ENCODE measurements around the gene BAHD1. TPM values are rescaled to one million over a fixed set of nuclear protein-coding genes. Genes with fewer than 3 reads are reported as not detected.

BAHD1 gene
- total RNA-seq, 1 donor from 2014 or later, result 17.5 TPM

- DNase-seq (ENCODE audit: low read depth), result no peak
Measured at GRCh38 chr15:40424483-40425115, 16.2 kb upstream of the BAHD1 start.

GRCh38 chr15:40425681-40426080 lies 15.1 kb upstream of the BAHD1 start:
- no peak for DNase-seq (ENCODE audit: low read depth)

DNA sequence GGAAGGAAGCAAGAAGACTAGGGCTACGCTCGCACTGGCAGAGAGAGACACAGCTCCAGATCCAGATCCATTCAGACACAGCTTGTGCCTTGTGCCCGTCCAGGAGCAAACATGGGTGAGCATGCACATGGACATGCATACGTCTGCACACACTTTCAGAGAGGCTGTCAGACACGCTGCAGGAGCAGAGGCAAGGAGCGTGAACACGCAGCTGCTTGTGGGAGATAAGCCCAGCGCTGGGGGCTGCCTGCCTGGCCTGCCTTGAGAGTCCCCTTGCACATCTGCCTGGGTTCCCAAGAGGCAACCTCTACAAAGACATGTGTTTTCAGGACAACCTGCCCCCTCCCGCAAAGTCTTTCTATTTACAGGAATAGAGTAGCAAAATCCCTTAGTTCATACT lies 13.6 kb upstream of the BAHD1 start:
- no peak for DNase-seq (ENCODE audit: low read depth)

DNA sequence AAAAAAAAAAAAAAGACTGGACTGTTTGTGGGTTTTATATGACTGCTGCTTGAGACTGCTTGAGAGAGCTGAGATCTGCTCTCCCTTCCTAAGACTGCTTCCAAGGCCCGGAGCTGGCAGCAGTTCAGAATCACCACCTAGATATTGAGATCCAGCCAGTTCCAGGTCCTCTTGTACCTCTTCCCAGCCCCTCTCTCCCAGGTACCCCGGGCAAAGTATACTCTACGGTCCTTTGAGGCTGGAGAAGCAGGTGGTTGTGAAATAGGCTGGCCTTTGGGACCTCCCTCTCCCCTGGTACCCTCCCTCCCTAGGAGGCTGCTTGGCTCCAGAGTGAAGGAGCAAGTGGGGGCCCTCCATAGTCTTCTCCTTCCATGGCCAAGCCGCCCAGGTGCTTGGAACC lies 12.6 kb upstream of the BAHD1 start:
- no peak for DNase-seq (ENCODE audit: low read depth)

- DNase-seq (ENCODE audit: low read depth), result no peak
Measured at GRCh38 chr15:40429068-40429710, 11.6 kb upstream of the BAHD1 start.

- peak; percentile 22 for DNase-seq (ENCODE audit: low read depth)
Measured at GRCh38 chr15:40430271-40430805, 10.4 kb upstream of the BAHD1 start.

DNA sequence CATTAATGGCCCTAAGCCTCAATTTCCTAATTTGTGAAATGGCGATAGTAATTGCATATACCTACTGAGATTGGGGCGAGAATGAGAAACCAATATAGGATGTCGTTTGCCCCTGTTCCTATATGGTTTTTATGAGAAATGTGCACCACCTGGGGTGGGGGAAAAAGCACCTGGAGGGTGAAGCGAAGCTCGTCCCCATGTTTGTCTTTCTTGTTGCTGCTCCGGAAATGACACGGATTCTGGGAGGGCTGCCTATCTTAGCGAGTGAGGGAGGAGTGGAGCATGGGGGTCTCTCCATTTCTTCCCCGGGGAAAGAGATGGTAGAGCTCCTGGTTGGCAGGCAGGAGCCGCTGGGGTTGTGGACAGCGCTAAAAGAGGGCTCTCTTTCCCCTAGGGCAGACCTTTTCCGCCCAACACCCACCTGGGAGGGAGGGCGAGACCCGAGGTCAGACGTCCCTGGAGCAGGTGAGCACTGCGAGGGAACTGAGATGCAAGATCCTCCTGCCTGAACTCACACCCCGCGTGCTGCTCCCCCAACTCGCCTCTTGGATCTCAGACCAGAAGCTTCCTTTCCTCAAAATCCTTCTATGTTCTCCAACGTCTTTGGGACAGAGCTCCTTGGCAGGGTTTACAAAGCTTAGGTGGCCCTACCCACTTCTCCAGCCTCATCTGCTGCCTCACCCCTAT lies 5.6 kb upstream of the BAHD1 start:
- no peak for DNase-seq (ENCODE audit: low read depth)

DNA sequence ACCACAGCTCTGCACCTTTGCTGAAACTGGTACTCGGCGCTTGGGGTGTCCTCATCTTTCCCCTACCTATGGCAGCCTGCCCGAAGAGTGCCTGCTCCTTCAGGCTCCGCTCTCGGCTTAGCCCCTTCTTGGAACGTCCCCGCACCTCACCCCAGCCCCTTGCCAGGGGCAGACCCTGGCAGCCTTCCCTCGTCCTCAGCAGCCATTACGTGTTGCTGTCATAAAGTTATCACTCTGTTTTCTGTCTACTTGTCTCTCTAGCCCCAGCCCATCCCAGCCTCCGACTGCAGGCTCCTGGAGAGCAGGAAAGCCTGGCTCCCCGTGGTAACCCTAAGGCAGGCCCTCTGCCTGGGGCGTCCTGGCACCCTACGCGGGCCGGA lies 5.1 kb upstream of the BAHD1 start:
- DNase-seq (ENCODE audit: low read depth), result no peak

- no peak for DNase-seq (ENCODE audit: low read depth)
Measured at GRCh38 chr15:40436116-40436891, 4.4 kb upstream of the BAHD1 start.

DNA sequence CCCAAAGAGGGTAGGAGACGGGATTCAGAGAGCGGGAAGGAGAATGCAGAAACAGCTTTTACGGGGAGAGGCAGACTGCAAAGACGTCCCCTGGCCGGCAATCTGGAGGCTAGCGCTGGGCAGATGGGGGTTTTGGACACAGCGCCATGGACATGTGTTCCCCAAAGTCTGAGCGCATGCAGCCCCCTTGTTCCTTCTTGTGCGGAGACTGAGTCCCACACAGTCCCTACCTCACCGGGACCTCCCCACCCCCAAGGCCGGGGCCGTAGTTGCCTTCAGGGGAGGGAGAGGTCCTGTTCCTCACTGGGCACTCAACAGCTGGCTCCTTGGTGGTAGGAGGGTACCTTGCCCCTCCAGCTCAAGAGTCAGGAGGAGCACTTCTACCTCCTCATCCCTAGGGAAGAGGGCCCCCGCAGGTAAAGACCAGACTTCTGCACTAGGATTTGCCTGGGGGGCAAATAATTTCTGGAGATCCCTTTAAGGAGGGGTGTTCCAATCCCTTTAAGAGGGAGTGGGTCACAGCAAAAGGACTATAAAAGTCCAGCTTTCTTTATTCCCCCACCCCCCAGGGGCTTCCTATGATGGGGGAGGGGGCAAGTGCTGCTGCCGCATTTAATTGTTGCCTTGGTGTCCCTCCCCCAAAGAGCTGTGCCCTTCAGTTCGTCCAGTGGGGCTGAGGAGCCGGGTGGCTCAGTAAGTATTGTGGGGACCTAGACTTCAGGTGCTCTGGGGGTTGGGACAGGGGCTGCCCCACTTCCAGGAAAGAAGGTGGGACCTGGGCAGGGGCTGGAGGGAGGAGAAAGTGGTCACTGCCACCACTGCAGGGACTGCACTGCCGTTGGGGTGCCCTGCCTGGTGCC lies 3.6 kb upstream of the BAHD1 start:
- DNase-seq (ENCODE audit: low read depth), result no peak

DNA sequence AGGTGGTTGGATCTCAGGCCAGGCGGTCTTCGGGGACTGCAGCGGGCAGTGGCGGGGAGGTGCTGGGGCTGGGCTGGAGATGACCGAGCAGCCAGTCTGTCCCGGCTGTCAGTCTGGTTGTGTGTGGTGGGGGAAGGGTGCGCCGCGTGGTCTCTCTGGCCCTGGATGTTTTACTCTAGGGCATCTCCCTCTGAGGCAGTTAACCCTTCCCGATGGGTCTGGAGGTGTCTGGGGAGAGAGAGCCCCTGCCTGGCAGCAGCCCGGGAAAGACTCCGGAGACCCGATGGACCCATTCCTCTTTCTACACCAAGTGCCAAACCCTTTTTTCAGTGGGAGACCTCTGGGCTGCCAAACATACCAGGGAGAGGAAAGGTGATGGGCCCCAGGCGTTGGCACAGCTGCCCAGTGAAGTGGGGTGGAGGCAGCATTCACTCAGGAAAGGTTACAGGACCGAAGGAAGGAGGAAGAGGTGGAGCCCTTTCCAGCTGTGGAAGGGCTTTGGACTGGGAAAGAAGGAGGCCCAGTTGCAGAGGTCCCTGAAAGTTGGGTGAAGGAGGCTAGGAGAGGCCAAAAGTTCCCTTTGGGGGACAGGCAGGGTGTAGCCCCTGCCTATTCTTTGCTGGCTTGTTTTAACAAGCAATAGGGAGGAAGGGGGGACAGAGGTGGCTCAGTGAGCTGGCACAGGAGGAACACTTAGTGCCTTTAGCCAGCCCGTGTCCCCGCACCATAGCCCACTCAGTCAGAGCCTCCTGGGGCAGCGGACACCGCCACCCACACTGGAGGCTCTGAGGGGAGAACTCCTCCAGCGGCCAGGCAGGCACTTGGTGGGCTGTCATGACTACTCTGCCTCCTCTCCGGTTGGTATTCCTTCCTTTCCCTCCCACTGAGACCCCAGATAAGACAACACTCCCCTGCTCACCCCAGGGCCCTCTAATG lies 2.7 kb upstream of the BAHD1 start:
- DNase-seq (ENCODE audit: low read depth), result no peak

DNA sequence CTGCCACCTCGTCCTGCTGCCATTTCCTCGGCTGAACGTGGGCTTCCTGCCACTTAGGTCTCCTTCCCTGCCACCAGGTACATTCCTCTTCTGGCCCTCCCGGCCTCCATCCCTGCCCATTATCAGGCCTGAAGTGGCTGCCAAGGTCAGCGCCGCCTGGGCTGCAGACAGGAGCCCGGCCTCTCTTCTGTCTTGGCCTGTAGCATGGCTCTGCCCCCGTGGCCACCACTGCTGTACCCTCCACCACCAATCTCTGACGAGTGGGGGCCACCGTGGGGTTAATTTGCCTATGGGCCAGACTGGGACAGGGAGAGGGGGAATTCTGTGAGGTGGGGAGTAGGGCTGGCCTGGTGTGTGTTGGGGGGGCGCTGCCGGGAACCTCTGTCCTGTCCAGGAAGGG lies 2.0 kb upstream of the BAHD1 start:
- DNase-seq (ENCODE audit: low read depth), result no peak

DNA sequence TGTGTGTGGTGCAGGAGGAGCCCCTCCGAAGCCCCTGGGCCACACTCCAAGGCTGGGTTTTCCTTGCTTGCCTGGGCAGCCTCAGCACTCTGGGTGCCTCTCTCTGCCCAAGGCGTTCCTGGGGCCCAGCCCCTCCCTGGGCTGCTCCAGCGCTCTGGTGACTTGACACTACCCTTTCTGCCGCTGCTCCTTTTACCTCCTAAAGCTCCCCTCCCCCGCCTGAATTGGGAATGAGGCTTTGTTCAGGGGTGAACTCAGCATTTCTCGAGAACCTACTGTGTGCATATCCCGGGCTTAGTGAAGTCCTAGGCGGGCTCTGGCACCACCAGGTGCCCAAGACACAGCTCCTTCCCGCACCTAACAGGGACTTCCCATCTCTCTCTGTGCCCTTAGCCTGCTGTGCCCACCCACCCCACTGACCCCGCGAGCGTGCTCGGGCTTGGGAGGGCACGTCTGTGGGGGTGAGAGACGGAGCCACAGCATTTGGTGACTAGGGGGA lies 1.2 kb upstream of the BAHD1 start:
- no peak for DNase-seq (ENCODE audit: low read depth)

- DNase-seq (ENCODE audit: low read depth), result peak; percentile 18
Measured at GRCh38 chr15:40439960-40440742, 602 bp upstream of the BAHD1 start.

DNA sequence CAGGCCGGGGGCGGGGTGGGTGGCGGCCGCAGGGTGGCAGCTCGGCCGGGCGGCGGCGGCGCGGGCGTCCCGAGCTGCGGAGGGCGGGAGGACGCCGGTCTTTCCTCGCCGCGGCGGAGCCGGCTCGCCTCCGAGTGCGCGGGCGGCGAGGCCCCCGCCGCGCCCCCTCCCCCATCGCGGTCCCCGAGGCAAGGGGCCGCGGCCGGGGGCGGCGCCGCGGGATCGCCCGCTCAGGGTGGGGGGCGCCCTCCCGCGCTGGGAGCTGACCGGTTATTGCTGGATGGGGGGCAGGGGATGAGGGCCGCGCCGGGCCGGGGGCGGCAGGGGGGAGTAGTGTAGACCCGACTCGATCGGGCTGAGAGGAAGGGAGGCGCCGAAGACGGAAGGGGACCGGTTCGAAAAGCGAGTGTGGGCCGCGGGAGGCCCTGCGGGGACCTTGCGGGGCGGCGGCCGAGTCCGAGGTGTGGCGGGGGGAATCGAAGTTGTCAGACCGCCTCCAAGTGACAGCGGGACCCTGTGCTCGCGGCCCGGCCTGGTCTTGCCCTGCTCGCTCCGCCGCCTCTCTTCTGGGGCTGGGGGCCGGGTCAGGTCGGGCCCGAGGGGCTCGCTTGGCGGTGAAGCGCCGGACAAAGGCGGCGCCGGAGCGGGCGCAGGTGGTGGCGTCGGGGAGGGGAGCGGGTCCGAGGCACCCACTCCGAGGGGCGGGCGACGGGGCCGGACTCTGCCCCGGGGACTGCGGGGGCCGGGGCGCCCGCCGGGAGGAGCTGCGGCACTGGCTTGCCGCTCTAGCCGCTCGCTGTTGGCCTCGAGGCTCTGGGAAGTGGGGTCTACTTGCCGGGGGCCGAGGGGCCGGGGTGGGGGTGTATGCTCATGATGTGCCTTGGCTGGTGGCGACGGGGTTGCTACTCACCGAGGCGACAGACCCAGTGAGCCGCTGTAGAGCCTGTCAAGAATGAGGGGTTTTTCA lies 1.1 kb downstream of the BAHD1 start:
- no peak for DNase-seq (ENCODE audit: low read depth)

GRCh38 chr15:40443255-40443654 lies 2.5 kb downstream of the BAHD1 start:
- DNase-seq (ENCODE audit: low read depth), result no peak

GRCh38 chr15:40443846-40444245 lies 3.1 kb downstream of the BAHD1 start:
- DNase-seq (ENCODE audit: low read depth), result no peak

GRCh38 chr15:40444736-40445135 lies 4.0 kb downstream of the BAHD1 start:
- no peak for DNase-seq (ENCODE audit: low read depth)
